Loucy (cell line): ENCODE measurements around the gene ECE2.

Experiments used
- H2AFZ ChIP-seq: fragments of 200-600 bp; sonication (generic); 2 replicates; pipeline ENCODE4 v1.6.0; 2016; ENCODE audit warnings: antibody characterized with exemption, mild to moderate bottlenecking, low read length, moderate library complexity
- H3F3A ChIP-seq: fragments of 200-600 bp; 2 replicates; pipeline ENCODE4 v1.6.0; 2016; ENCODE audit warnings: antibody characterized with exemption, low read depth, mild to moderate bottlenecking
- H3K27me3 ChIP-seq: fragments of 200-600 bp; sonication (generic); 2 replicates; pipeline ENCODE4 v1.6.1; 2014; ENCODE audit warnings: low read length, mild to moderate bottlenecking; ENCODE audit not compliant: insufficient read depth, poor library complexity, severe bottlenecking
- H3K36me3 ChIP-seq: fragments of 200-600 bp; sonication (generic); 2 replicates; pipeline ENCODE4 v1.6.1; 2016; ENCODE audit warnings: low read length; ENCODE audit not compliant: insufficient read depth
- H3K4me1 ChIP-seq: fragments of 200-600 bp; sonication (generic); 2 replicates; pipeline ENCODE4 v1.5.1; 2014; ENCODE audit warnings: low read length, mild to moderate bottlenecking; ENCODE audit not compliant: insufficient read depth, poor library complexity, severe bottlenecking
- H3K4me2 ChIP-seq: fragments of 200-600 bp; sonication (generic); 2 replicates; pipeline ENCODE4 v1.6.0; 2014; ENCODE audit warnings: antibody characterized with exemption, low read length, low read depth, mild to moderate bottlenecking; ENCODE audit not compliant: poor library complexity, severe bottlenecking
- H3K4me3 ChIP-seq: fragments of 200-600 bp; sonication (generic); 2 replicates; pipeline ENCODE4 v1.5.1; 2014; ENCODE audit warnings: low read length, mild to moderate bottlenecking, mixed read lengths; ENCODE audit not compliant: poor library complexity, severe bottlenecking
- H3K79me2 ChIP-seq: fragments of 200-600 bp; sonication (generic); 2 replicates; pipeline ENCODE4 v1.6.1; 2014; ENCODE audit warnings: low read length; ENCODE audit not compliant: insufficient read depth
- H3K9ac ChIP-seq: fragments of 200-600 bp; sonication (generic); 2 replicates; pipeline ENCODE4 v1.6.0; 2014; ENCODE audit warnings: mild to moderate bottlenecking, low read depth, low read length, moderate library complexity; ENCODE audit not compliant: poor library complexity, severe bottlenecking
- H3K9me2 ChIP-seq: fragments of 200-600 bp; sonication (generic); replicated peaks from 2 replicates; pipeline ENCODE4 v1.6.1; 2016; ENCODE audit warnings: low read depth, low read length, mixed read lengths
- H3K9me3 ChIP-seq: fragments of 200-600 bp; sonication (generic); 2 replicates; pipeline ENCODE4 v1.6.1; 2014; ENCODE audit warnings: mild to moderate bottlenecking, antibody characterized with exemption, low read length, low read depth; ENCODE audit not compliant: insufficient read depth
- H4K20me1 ChIP-seq: fragments of 200-600 bp; sonication (generic); 2 replicates; pipeline ENCODE4 v1.6.0; 2014; ENCODE audit warnings: antibody characterized with exemption, low read length, mild to moderate bottlenecking; ENCODE audit not compliant: insufficient read depth, poor library complexity, severe bottlenecking
- CTCF ChIP-seq: fragments of 200-600 bp; sonication (generic); conservative IDR thresholded peaks from 2 replicates; pipeline ENCODE4 v1.5.1; 2014; ENCODE audit warnings: mild to moderate bottlenecking, antibody characterized with exemption, low read length
- EZH2phosphoT487 ChIP-seq: fragments of 200-600 bp; IDR thresholded peaks from 2 replicates; pipeline ENCODE4 v1.6.1; 2018; ENCODE audit warnings: antibody characterized with exemption, mild to moderate bottlenecking, moderate library complexity, borderline replicate concordance

Gene ECE2

GRCh38 chr3:184314700-184315542 is 39.1 kb downstream of the ECE2 start:
- Histone ChIP-seq H3K9ac (peak overlapping the region; percentile 98), H3K9me3 (no peaks in the 10 kb centered on the region), H3K4me2 (peak overlapping the region; percentile 99), H4K20me1 (peaks cover 52% of the 10 kb centered on the region), H3F3A (no peaks in the 10 kb centered on the region), H3K79me2 (peaks cover 54% of the 10 kb centered on the region), H3K4me3 (peak overlapping the region; percentile 100), H3K9me2 (no peaks in the 10 kb centered on the region), H3K36me3 (peaks cover 24% of the 10 kb centered on the region; the same call in 1 of the 2 replicates), H3K4me1 (peaks cover 29% of the 10 kb centered on the region), H3K27me3 (no peaks in the 10 kb centered on the region), H2AFZ (no peak overlapping the region)
- TF ChIP-seq EZH2phosphoT487 (no peak), CTCF (no peak)

GRCh38 chr3:184315543-184315867 is 39.7 kb downstream of the ECE2 start:
- no peak overlapping the region for H2AFZ ChIP-seq
- no peaks in the 10 kb centered on the region for H3F3A ChIP-seq
- H4K20me1 ChIP-seq: peaks cover 57% of the 10 kb centered on the region
- H3K4me3 ChIP-seq: peak overlapping the region; percentile 100
- no peaks in the 10 kb centered on the region for H3K9me3 ChIP-seq
- H3K9me2 ChIP-seq: no peaks in the 10 kb centered on the region
- H3K9ac ChIP-seq: peak overlapping the region; percentile 98
- peaks cover 27% of the 10 kb centered on the region; the same call in 1 of the 2 replicates for H3K36me3 ChIP-seq
- peaks cover 29% of the 10 kb centered on the region for H3K4me1 ChIP-seq
- H3K27me3 ChIP-seq: no peaks in the 10 kb centered on the region
- peak overlapping the region; percentile 99 for H3K4me2 ChIP-seq
- H3K79me2 ChIP-seq: peaks cover 60% of the 10 kb centered on the region
- TF ChIP-seq CTCF (no peak), EZH2phosphoT487 (no peak)

GRCh38 chr3:184315871-184316661 is 40.2 kb downstream of the ECE2 start:
- peaks cover 29% of the 10 kb centered on the region for H3K4me1 ChIP-seq
- H4K20me1 ChIP-seq: peaks cover 63% of the 10 kb centered on the region
- H3K36me3 ChIP-seq: peaks cover 33% of the 10 kb centered on the region; the same call in 1 of the 2 replicates

More at GRCh38 chr3:184315871-184316661, 40.2 kb downstream of the ECE2 start:
- H3K4me3 ChIP-seq: peak overlapping the region; percentile 100
- H3K9me2 ChIP-seq: no peaks in the 10 kb centered on the region
- peak overlapping the region; percentile 99 for H3K4me2 ChIP-seq
- TF ChIP-seq CTCF (no peak), EZH2phosphoT487 (no peak)
- no peaks in the 10 kb centered on the region for H3K9me3 ChIP-seq
- no peaks in the 10 kb centered on the region for H3K27me3 ChIP-seq
- H3K9ac ChIP-seq: peak overlapping the region; percentile 98
- no peak overlapping the region for H2AFZ ChIP-seq
- peaks cover 66% of the 10 kb centered on the region for H3K79me2 ChIP-seq
- H3F3A ChIP-seq: no peaks in the 10 kb centered on the region
